Measurements from ENCODE around the gene TMEM254.
"Not testable (repeated sequence)": the region's sequence is repeated elsewhere in the genome, so short reads cannot be mapped to it uniquely, and the experiment has no call there.

The TMEM254 gene

GRCh38 chr10:80094231-80094630, 15.8 kb downstream of the TMEM254 start:
- Histone ChIP-seq H3K9ac (ENCODE audit: low read length) (no peak overlapping the region), H2AFZ (ENCODE audit: low read depth, low read length, severe bottlenecking) (no peak overlapping the region), H3K27ac (ENCODE audit: low read depth, low read length) (no peak overlapping the region), H3F3A (ENCODE audit: insufficient read depth) (no peaks in the 10 kb centered on the region), H3K36me3 (ENCODE audit: low read length) (no peaks in the 10 kb centered on the region), H3K4me3 (ENCODE audit: insufficient read depth, low read length, poor library complexity, severe bottlenecking) (no peak overlapping the region), H3K79me2 (ENCODE audit: insufficient read depth, low read length) (no peaks in the 10 kb centered on the region), H3K9me3 (ENCODE audit: insufficient read depth, low read length) (no peaks in the 10 kb centered on the region), H4K20me1 (ENCODE audit: low read depth, low read length) (no peaks in the 10 kb centered on the region), H3K27me3 (ENCODE audit: low read length) (no peaks in the 10 kb centered on the region), H3K4me2 (ENCODE audit: low read depth, low read length, poor library complexity, severe bottlenecking) (no peak overlapping the region), H3K9me2 (replicated peaks; ENCODE audit: insufficient read depth, low read length) (no peaks in the 10 kb centered on the region)
- TF ChIP-seq EZH2phosphoT487 (conservative IDR thresholded peaks at IDR 0.05; ENCODE audit: low read length), result no peak
- TF ChIP-seq, protein P1, sequence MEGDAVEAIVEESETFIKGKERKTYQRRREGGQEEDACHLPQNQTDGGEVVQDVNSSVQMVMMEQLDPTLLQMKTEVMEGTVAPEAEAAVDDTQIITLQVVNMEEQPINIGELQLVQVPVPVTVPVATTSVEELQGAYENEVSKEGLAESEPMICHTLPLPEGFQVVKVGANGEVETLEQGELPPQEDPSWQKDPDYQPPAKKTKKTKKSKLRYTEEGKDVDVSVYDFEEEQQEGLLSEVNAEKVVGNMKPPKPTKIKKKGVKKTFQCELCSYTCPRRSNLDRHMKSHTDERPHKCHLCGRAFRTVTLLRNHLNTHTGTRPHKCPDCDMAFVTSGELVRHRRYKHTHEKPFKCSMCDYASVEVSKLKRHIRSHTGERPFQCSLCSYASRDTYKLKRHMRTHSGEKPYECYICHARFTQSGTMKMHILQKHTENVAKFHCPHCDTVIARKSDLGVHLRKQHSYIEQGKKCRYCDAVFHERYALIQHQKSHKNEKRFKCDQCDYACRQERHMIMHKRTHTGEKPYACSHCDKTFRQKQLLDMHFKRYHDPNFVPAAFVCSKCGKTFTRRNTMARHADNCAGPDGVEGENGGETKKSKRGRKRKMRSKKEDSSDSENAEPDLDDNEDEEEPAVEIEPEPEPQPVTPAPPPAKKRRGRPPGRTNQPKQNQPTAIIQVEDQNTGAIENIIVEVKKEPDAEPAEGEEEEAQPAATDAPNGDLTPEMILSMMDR (IDR thresholded peaks at IDR 0.05; ENCODE audit: insufficient read depth, low read length, poor library complexity, severe bottlenecking), result no peak

GRCh38 chr10:80098272-80098671, 19.8 kb downstream of the TMEM254 start:
- H3K27ac ChIP-seq (ENCODE audit: low read depth, low read length); H4K20me1 ChIP-seq (ENCODE audit: low read depth, low read length); H3K36me3 ChIP-seq (ENCODE audit: low read length): not testable (repeated sequence)

DNA sequence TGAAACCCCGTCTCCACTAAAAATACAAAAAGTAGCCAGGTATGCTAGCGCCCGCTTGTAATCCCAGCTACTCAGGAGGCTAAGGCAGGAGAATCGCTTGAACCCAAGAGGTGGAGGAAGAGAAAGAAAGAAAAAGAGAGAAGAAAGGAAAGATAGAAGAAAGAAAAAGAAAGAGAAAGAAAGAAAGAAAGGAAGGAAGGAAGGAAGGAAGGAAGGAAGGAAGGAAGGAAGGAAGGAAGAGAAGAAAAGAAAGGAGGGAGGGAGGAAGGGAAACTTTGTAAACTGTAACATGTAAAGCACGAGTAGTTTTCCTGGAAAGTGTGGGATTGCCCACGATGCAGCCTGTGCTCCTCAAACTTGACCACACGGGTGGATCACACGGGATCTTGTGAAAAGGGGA, 20.8 kb downstream of the TMEM254 start:
- H3K9me3 ChIP-seq (ENCODE audit: insufficient read depth, low read length); H3F3A ChIP-seq (ENCODE audit: insufficient read depth); H3K9ac ChIP-seq (ENCODE audit: low read length); H3K4me2 ChIP-seq (ENCODE audit: low read depth, low read length, poor library complexity, severe bottlenecking); H3K9me2 ChIP-seq (replicated peaks; ENCODE audit: insufficient read depth, low read length); H4K20me1 ChIP-seq (ENCODE audit: low read depth, low read length); H2AFZ ChIP-seq (ENCODE audit: low read depth, low read length, severe bottlenecking); H3K27me3 ChIP-seq (ENCODE audit: low read length); H3K27ac ChIP-seq (ENCODE audit: low read depth, low read length); H3K79me2 ChIP-seq (ENCODE audit: insufficient read depth, low read length); H3K4me3 ChIP-seq (ENCODE audit: insufficient read depth, low read length, poor library complexity, severe bottlenecking); H3K36me3 ChIP-seq (ENCODE audit: low read length): not testable (repeated sequence)

More at GRCh38 chr10:80098272-80098671, 19.8 kb downstream of the TMEM254 start:
- not testable (repeated sequence) for H2AFZ ChIP-seq (ENCODE audit: low read depth, low read length, severe bottlenecking); H3K9me3 ChIP-seq (ENCODE audit: insufficient read depth, low read length); H3K4me2 ChIP-seq (ENCODE audit: low read depth, low read length, poor library complexity, severe bottlenecking); H3K79me2 ChIP-seq (ENCODE audit: insufficient read depth, low read length); H3F3A ChIP-seq (ENCODE audit: insufficient read depth); H3K9ac ChIP-seq (ENCODE audit: low read length); H3K9me2 ChIP-seq (replicated peaks; ENCODE audit: insufficient read depth, low read length); H3K27me3 ChIP-seq (ENCODE audit: low read length); H3K4me3 ChIP-seq (ENCODE audit: insufficient read depth, low read length, poor library complexity, severe bottlenecking)

DNA sequence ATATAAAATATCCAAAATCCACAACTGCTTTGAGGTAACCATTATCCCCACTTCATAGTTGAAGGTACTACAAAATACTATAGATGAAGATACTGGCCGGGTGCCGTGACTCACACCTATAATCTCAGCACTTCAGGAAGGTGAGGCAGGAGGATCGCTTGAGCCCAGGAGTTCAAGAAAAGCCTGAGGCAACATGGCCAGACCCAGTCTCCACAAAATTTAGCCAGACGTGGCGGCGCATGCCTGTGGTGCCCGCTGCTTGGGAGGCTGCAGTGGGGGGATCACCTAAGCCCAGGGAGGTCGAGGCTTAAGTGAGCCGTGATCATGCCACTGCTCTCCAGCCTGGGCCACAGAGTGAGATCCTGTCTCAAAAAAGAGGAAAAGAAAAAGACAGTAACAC, 21.7 kb downstream of the TMEM254 start:
- H3K4me2 ChIP-seq (ENCODE audit: low read depth, low read length, poor library complexity, severe bottlenecking), result no peak overlapping the region
- H3K9ac ChIP-seq (ENCODE audit: low read length), result no peak overlapping the region
- H3K27me3 ChIP-seq (ENCODE audit: low read length), result no peaks in the 10 kb centered on the region
- TF ChIP-seq, protein P1 (IDR thresholded peaks at IDR 0.05; ENCODE audit: insufficient read depth, low read length, poor library complexity, severe bottlenecking), result no peak
- no peak for TF ChIP-seq EZH2phosphoT487 (conservative IDR thresholded peaks at IDR 0.05; ENCODE audit: low read length)
- H3K4me3 ChIP-seq (ENCODE audit: insufficient read depth, low read length, poor library complexity, severe bottlenecking), result no peak overlapping the region
- no peak overlapping the region for H2AFZ ChIP-seq (ENCODE audit: low read depth, low read length, severe bottlenecking)
- no peak overlapping the region for H3K27ac ChIP-seq (ENCODE audit: low read depth, low read length)
- H3F3A ChIP-seq (ENCODE audit: insufficient read depth), result no peaks in the 10 kb centered on the region
- H3K9me2 ChIP-seq (replicated peaks; ENCODE audit: insufficient read depth, low read length), result no peaks in the 10 kb centered on the region
- H3K79me2 ChIP-seq (ENCODE audit: insufficient read depth, low read length), result no peaks in the 10 kb centered on the region
- H3K9me3 ChIP-seq (ENCODE audit: insufficient read depth, low read length), result no peaks in the 10 kb centered on the region
- H4K20me1 ChIP-seq (ENCODE audit: low read depth, low read length), result no peaks in the 10 kb centered on the region
- no peaks in the 10 kb centered on the region for H3K36me3 ChIP-seq (ENCODE audit: low read length)
